HCT116 (cell line): Measurements from ENCODE around the gene PROK2. TPM values are rescaled to one million over a fixed set of nuclear protein-coding genes. Genes with fewer than 3 reads are reported as not detected.

Experiments used
- ATAC-seq: fragments of 200-7000 bp; cut with Tn5 transposase; 2 replicates; pipeline ENCODE4 v1.9.1; 2020; ENCODE audit warnings: mild to moderate bottlenecking, moderate library complexity
- BruUV-seq: library from RNA; stranded (reverse); fragments of 400-500 nt; replicated peaks from 2 replicates; lab custom pipeline; 2021; lab: Mats Ljungman, UMichigan
- CTCF ChIA-PET: fragments of 300-600 bp; sonication (Branson Sonifier 250); formaldehyde crosslinking; loops from one replicate; lab custom pipeline; 2021; ENCODE audit warnings: antibody characterized with exemption; lab: Charles Lee
- POLR2A ChIA-PET: fragments of 300-600, 350-600 bp; sonication (Branson Sonifier 250); formaldehyde crosslinking; loops from one replicate; lab custom pipeline; 2021; ENCODE audit warnings: antibody characterized with exemption; lab: Charles Lee
- RAD21 ChIA-PET, 2 experiments: fragments of 300-600 bp; sonication (Branson Sonifier 250); formaldehyde crosslinking; loops; one replicate each; lab custom pipeline; 2023; ENCODE audit warnings: low total read pairs in 2 of 2; ENCODE audit not compliant: uncharacterized antibody in 2 of 2, unreplicated experiment in 2 of 2, low non-redundant PET in 1 of 2; lab: Charles Lee
- DNase-seq: peaks from one replicate; pipeline ENCODE4 v3.0.0-alpha.2; 2010; ENCODE audit warnings: low read depth, low spot score
- H2AFZ ChIP-seq: fragments of 200-600 bp; shearing (Covaris generic), sonication (generic); 2 replicates; pipeline ENCODE4 v1.6.1; 2017; ENCODE audit warnings: low read depth, mixed run types, mixed read lengths, antibody characterized with exemption, low read length; ENCODE audit not compliant: poor library complexity, severe bottlenecking
- H3K27ac ChIP-seq: 2 replicates; pipeline ENCODE4 v1.5.1; 2012; ENCODE audit warnings: low read depth, low read length
- H3K27me3 ChIP-seq: fragments of 200-600 bp; sonication (generic); 2 replicates; pipeline ENCODE4 v1.6.1; 2016; ENCODE audit warnings: mixed run types, low read length, mixed read lengths; ENCODE audit not compliant: insufficient read depth
- H3K36me3 ChIP-seq, 2 experiments: fragments of 200-500 bp in 1 of 2; fragments of 200-600 bp in 1 of 2; sonication (Bioruptor generic) in 1 of 2; sonication (generic) in 1 of 2; 2 replicates each; pipeline versions ENCODE4 v1.5.1 to v1.6.1; 2014 to 2016; ENCODE audit warnings: low read length in 2 of 2, inconsistent platforms in 1 of 2, mixed read lengths in 1 of 2, mixed run types in 1 of 2; ENCODE audit not compliant: insufficient read depth in 2 of 2, control insufficient read depth in 1 of 2
- H3K4me1 ChIP-seq, 2 experiments: fragments of 200-600 bp in 1 of 2; sonication (generic) in 1 of 2; 2 replicates each; pipeline versions ENCODE4 v1.5.1 to v1.6.1; 2012 to 2017; ENCODE audit warnings: low read length in 2 of 2, inconsistent platforms in 1 of 2, mild to moderate bottlenecking in 1 of 2, mixed read lengths in 1 of 2, mixed run types in 1 of 2, moderate library complexity in 1 of 2; ENCODE audit not compliant: insufficient read depth in 2 of 2, control insufficient read depth in 1 of 2
- H3K4me2 ChIP-seq: fragments of 200-600 bp; sonication (generic); 2 replicates; pipeline ENCODE4 v1.6.1; 2017; ENCODE audit warnings: mixed run types, low read length, mixed read lengths
- H3K4me3 ChIP-seq, 2 experiments: fragments of 200-600 bp in 1 of 2; sonication (generic) in 1 of 2; replicated peaks in 1 of 2; 2 replicates each; pipeline ENCODE4 v1.5.1; 2011 to 2016; ENCODE audit warnings: low read length in 2 of 2, control low read depth in 1 of 2, low read depth in 1 of 2, mild to moderate bottlenecking in 1 of 2, mixed read lengths in 1 of 2, mixed run types in 1 of 2
- H3K79me2 ChIP-seq: fragments of 200-600 bp; sonication (generic); 2 replicates; pipeline ENCODE4 v1.6.1; 2017; ENCODE audit warnings: mild to moderate bottlenecking, mixed run types, low read length, moderate library complexity, mixed read lengths; ENCODE audit not compliant: insufficient read depth
- H3K9ac ChIP-seq: fragments of 200-600 bp; sonication (generic); 2 replicates; pipeline ENCODE4 v1.6.1; 2016; ENCODE audit warnings: low read length, mixed read lengths
- H3K9me2 ChIP-seq: fragments of 200-600 bp; sonication (generic), shearing (Covaris generic); 2 replicates; pipeline ENCODE4 v1.6.1; 2017; ENCODE audit warnings: mixed run types, mild to moderate bottlenecking, moderate library complexity; ENCODE audit not compliant: insufficient read depth
- H3K9me3 ChIP-seq, 2 experiments: fragments of 200-500 bp in 1 of 2; fragments of 200-600 bp in 1 of 2; sonication (Bioruptor generic) in 1 of 2; sonication (generic) in 1 of 2; 2 replicates each; pipeline ENCODE4 v1.6.1; 2014 to 2017; ENCODE audit warnings: low read length in 2 of 2, mixed read lengths in 2 of 2, inconsistent platforms in 1 of 2, low read depth in 1 of 2, mild to moderate bottlenecking in 1 of 2, mixed run types in 1 of 2, moderate library complexity in 1 of 2; ENCODE audit not compliant: control insufficient read depth in 1 of 2, insufficient read depth in 1 of 2
- H4K20me1 ChIP-seq: fragments of 200-600 bp; sonication (generic), shearing (Covaris generic); 2 replicates; pipeline ENCODE4 v1.6.1; 2017; ENCODE audit warnings: mixed run types, mild to moderate bottlenecking, moderate library complexity; ENCODE audit not compliant: insufficient read depth
- ATF3 ChIP-seq: IDR thresholded peaks from 2 replicates; pipeline ENCODE4 v1.6.1; 2012
- CBX3 ChIP-seq: IDR thresholded peaks from 2 replicates; pipeline ENCODE4 v1.6.1; 2012; ENCODE audit warnings: low read depth
- CEBPB ChIP-seq: IDR thresholded peaks from 2 replicates; pipeline ENCODE4 v1.6.1; 2012; ENCODE audit warnings: low read depth
- EGR1 ChIP-seq: IDR thresholded peaks from 2 replicates; pipeline ENCODE4 v1.6.1; 2012; ENCODE audit warnings: low read depth
- ELF1 ChIP-seq: IDR thresholded peaks from 2 replicates; pipeline ENCODE4 v1.6.1; 2012; ENCODE audit warnings: low read depth, borderline replicate concordance
- EZH2 ChIP-seq: fragments of 200-600 bp; sonication (generic); IDR thresholded peaks from 2 replicates; pipeline ENCODE4 v1.6.1; 2017; ENCODE audit warnings: antibody characterized with exemption, mixed run types
- EZH2phosphoT487 ChIP-seq: fragments of 200-600 bp; IDR thresholded peaks from 2 replicates; pipeline ENCODE4 v1.6.1; 2018; ENCODE audit warnings: antibody characterized with exemption, borderline replicate concordance
- FOSL1 ChIP-seq: IDR thresholded peaks from 2 replicates; pipeline ENCODE4 v1.6.1; 2012; ENCODE audit warnings: low read depth
- MAX ChIP-seq: IDR thresholded peaks from 2 replicates; pipeline ENCODE4 v1.6.1; 2012
- POLR2A ChIP-seq: IDR thresholded peaks from 2 replicates; pipeline ENCODE4 v1.7.0; 2011; ENCODE audit warnings: borderline replicate concordance; ENCODE audit not compliant: insufficient read depth, insufficient read length; ENCODE audit errors: extremely low read depth
- POLR2AphosphoS5 ChIP-seq: IDR thresholded peaks from 2 replicates; pipeline ENCODE4 v1.6.1; 2011; ENCODE audit warnings: mild to moderate bottlenecking, low read depth, low read length, moderate library complexity
- RAD21 ChIP-seq: IDR thresholded peaks from 2 replicates; pipeline ENCODE4 v1.6.1; 2012; ENCODE audit warnings: low read depth, mild to moderate bottlenecking
- REST ChIP-seq: IDR thresholded peaks from 2 replicates; pipeline ENCODE4 v1.6.1; 2012; ENCODE audit warnings: low read depth
- SP1 ChIP-seq: IDR thresholded peaks from 2 replicates; pipeline ENCODE4 v1.6.1; 2012; ENCODE audit warnings: low read depth
- SRF ChIP-seq: IDR thresholded peaks from 2 replicates; pipeline ENCODE4 v1.6.1; 2012; ENCODE audit warnings: low read depth
- TCF7L2 ChIP-seq: IDR thresholded peaks from 2 replicates; pipeline ENCODE4 v1.7.0; 2011; ENCODE audit warnings: borderline replicate concordance, inconsistent platforms; ENCODE audit not compliant: insufficient read depth, insufficient read length; ENCODE audit errors: extremely low read depth
- YY1 ChIP-seq: IDR thresholded peaks from 2 replicates; pipeline ENCODE4 v1.6.1; 2011; ENCODE audit warnings: low read length, low read depth, moderate library complexity, mild to moderate bottlenecking; ENCODE audit not compliant: insufficient replicate concordance; ENCODE audit errors: extremely low read depth
- ZBTB33 ChIP-seq: IDR thresholded peaks from 2 replicates; pipeline ENCODE4 v1.6.1; 2011; ENCODE audit warnings: mild to moderate bottlenecking, low read length, moderate library complexity; ENCODE audit not compliant: insufficient replicate concordance; ENCODE audit errors: extremely low read depth
- ZFX ChIP-seq: fragments of 450-650 bp; IDR thresholded peaks from 2 replicates; pipeline ENCODE4 v1.6.1; 2017
- ZNF274 ChIP-seq: fragments of 200-500 bp; sonication (Bioruptor generic); IDR thresholded peaks from 2 replicates; pipeline ENCODE4 v1.6.1; 2014; ENCODE audit warnings: mild to moderate bottlenecking, low read depth, low read length, inconsistent platforms
- intact Hi-C: fragments of 100-400 bp; cut with micrococcal nuclease; formaldehyde crosslinking; loops from 2 replicates; pipeline ENCODE4 v1.10.0; 2022
- total RNA-seq: library from RNA; stranded (reverse); gene quantifications from one replicate; pipeline ENCODE4 v1.2.1, GENCODE V29; 2021; ENCODE audit not compliant: unreplicated experiment

PROK2 gene
- total RNA-seq, 1 experiment from 2014 or later = not detected

GRCh38 chr3:71726146-71726545 lies 58.8 kb downstream of the PROK2 start:
- Histone ChIP-seq H2AFZ (no peak overlapping the region), H3K4me3 (no peak overlapping the region), H3K79me2 (no peaks in the 10 kb centered on the region), H3K9me2 (no peaks in the 10 kb centered on the region)
- BruUV-seq = no TSS peak
- intact Hi-C loops = no loop called here
- POLR2A ChIA-PET = no interaction called here
- TF ChIP-seq CBX3 (no peak), SP1 (no peak), SRF (no peak), RAD21 (no peak), EGR1 (no peak), TCF7L2 (no peak), REST (no peak), MAX (no peak), POLR2A (no peak), EZH2 (no peak), ZFX (no peak), EZH2phosphoT487 (no peak), ZNF274 (no peak), YY1 (no peak), FOSL1 (no peak), POLR2AphosphoS5 (no peak), ELF1 (no peak), ZBTB33 (no peak), ATF3 (no peak), CEBPB (no peak)
- TF ChIP-seq, all 23 proteins: peak for 0
- Histone ChIP-seq H3K27me3 (peaks cover 19% of the 10 kb centered on the region), H3K4me2 (peak overlapping the region; percentile 74; the same call in 1 of the 2 replicates), H3K9ac (no peak overlapping the region), H3K4me1 (peaks cover 7 to 21% of the 10 kb centered on the region in 2 experiments; a peak in 3 of 4 replicates), H3K27ac (no peak overlapping the region), H4K20me1 (no peaks in the 10 kb centered on the region), H3K36me3 (no peaks in the 10 kb centered on the region), H3K9me3 (no peaks in the 10 kb centered on the region)
- ChIA-PET RAD21 (no interaction called here), CTCF (no interaction called here)
- ATAC-seq (no peak), DNase-seq (no peak)
